Renal cortex interstitium (tissue), 11 donors: ENCODE data around the gene LRRN1. TPM values are rescaled to one million over a fixed set of nuclear protein-coding genes. Genes with fewer than 3 reads are reported as not detected.
"Not testable (repeated sequence)": the region's sequence is repeated elsewhere in the genome, so short reads cannot be mapped to it uniquely, and the experiment has no call there.

Experiments used
- DNase-seq, 11 donors: peaks; one replicate each; pipeline ENCODE4 v3.0.0-alpha.2; 2013; ENCODE audit warnings: low read depth in 9 of 11, low spot score in 4 of 11; ENCODE audit errors: extremely low read depth in 1 of 11
- polyA plus RNA-seq, 3 donors: library from polyadenylated mRNA; unstranded; fragments of 120-200 nt; gene quantifications; one replicate each; pipeline ENCODE4 v1.2.1, GENCODE V29; 2013; ENCODE audit not compliant: insufficient read length in 3 of 3

Gene LRRN1
- polyA plus RNA-seq, 3 donors: 19.2 to 23.3 (median 22.6) TPM

DNA sequence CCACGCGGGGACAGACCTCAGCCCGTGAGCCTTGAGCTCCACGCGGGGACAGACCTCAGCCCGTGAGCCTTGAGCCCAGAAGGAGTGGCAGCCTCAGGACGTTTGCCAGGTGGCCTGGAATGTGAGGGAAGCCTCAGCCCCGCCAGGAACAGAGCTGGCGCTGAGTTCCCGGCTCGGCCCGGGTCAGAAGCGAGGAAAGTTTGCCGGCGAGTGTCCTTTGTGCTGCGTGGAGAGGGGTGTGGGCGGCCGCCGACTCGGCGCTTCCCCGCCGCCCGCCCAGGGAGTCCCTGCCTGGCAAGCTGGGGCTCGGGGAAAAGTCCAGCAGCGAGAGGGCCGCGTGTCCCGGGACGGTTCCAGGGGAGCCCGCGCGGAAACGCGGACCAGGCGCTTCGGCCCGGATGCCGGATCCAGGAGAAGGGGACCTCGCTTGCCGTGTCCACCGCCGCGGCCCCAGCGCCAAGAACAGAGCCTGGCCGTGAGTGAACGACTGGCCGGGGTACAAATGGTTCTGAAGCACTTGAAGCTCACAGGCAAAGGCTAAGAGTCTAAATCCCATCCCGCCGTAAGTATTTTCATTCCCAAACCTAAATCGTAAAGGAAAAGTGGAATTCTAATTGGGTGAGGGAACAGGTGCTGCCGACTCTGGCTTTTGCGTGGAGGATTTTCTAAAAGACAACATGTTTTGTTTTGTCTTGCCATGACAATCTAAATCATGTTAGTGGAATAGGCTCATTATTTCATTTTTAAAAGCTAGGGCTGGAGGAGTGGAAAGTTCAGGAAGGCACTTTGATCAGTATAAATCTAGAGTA lies 1.7 kb downstream of the LRRN1 start:
- peak in 4 of 11 donors; percentile 2 to 25 (median 21) for DNase-seq

DNA sequence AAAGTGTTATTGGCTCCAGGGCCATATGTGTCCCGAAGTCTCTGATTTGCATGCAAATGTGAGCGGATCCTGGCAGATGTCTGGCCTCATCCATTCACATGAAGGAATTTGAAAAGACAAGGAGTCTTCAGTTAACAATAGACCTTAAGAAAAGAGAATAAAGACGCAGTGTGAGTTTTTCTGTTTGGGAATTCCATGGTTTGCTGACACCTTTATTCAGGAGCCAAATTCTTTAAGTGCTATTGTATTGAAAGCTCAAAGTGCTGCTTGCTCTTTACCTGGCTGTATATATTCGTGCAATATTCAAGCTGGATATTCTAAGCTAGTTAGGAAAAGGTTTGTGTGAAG lies 2.2 kb downstream of the LRRN1 start:
- DNase-seq: no peak

DNA sequence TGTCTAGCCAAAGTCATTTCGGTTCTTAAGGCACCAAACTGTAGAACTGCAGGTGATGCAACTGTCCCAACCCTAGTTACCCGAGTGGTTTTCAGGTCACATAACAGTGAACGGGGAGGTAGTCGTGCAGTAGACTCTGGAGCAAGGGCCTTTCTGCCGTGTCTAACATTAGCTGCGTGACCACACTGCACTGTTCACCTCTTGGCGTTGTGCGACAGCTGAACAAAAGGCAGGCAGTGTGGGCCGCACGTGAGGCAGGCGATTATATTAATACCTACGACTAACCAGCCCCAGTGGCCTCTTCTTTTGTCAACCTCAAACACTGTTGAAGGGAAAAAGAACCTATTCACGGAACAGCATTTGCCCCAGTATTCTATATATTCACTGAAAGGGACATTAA lies 2.8 kb downstream of the LRRN1 start:
- DNase-seq: peak in 2 of 11 donors; percentile 3 to 8

DNA sequence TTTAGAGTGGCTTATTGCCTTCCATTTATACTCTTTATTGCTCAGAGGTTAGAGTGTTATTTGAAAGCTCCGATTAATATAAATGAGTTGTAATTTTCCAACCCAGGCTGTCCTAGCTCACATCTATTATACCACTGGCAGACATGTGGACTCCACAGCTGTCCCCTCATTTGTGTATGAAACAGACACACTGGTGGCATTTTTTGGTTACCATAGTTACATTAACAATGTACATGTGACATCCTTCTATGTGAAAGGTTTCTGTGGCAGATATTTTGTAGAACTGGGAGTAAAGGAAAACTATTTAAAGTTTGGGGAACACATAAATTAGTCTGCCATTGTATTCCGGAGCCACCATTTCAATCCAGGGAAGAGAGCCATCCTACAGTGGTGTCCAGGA lies 5.3 kb downstream of the LRRN1 start:
- DNase-seq: no peak

DNA sequence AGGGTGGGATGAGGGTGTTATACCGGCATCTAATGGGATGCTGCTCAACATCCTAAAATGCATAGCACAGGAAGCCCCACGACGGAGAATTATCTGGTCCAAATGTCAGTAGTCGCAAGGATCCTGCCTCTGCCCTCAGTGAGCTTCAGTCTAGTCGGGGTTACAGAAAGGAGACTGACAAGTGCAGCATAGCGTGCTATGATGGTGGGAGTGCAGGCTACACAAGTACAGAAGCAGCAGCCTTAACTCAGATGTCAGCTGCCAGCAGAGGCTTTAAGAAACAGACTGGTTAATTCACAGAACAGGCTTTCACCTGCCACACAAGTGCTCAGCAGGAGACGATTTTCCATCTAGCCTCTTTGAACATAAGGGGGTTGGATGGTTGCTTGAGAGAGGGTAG lies 6.9 kb downstream of the LRRN1 start:
- DNase-seq: no peak

DNA sequence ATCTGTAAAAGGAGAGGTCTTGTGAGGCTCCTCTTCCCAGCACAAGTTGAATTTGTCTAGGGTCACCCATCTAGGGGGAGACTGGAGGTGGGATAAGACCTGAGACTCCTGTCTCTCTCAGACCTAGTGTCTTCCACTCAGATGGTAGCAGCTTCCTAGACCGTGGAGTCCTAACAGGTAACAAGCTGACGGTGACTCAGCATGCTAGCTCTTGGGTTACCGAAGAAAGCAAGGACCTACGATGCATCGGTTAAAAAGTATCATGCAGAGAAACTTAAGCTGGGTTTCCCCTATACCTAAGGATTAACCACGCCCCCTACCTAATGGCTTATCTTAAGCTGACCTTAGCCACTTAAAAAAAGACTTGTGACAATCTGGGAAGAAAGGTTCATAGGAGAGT lies 7.6 kb downstream of the LRRN1 start:
- no peak for DNase-seq

DNA sequence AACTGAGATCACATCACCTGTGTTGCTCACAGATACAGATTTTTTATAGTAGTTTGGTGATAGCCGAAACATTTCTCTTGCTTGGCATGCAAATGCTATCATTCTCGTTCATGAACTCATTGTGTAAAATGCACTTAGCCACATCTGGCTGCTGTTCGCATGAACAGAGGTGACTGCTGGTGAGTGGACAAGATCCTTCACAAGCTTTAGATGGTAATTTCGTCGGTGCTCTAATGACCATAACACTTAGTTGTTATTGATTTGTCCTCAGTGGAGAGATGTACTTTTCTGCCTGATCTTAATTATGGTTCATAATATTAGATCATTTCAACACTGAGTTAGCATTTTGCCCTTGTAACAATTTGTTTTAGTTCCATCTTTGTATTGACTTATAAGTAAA lies 13.8 kb downstream of the LRRN1 start:
- DNase-seq: no peak

DNA sequence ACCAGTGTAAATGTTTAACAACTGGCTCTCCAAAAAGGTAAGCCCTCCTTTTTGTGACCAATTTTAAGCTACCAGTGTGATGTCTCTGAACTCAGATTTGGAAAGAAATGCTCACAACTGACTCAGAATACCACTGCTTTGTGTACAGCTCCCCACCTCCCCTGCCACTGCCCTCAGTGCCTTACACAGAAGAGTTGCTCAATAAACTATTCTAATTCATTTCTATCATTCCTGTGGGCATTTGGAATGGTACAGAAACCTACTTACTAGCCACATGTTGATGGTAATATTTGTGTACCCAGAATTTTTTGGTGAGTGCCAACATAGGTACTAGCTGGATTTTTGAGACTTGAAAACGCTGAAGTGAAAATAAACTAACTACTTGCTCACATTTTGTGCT lies 16.0 kb downstream of the LRRN1 start:
- DNase-seq: no peak

DNA sequence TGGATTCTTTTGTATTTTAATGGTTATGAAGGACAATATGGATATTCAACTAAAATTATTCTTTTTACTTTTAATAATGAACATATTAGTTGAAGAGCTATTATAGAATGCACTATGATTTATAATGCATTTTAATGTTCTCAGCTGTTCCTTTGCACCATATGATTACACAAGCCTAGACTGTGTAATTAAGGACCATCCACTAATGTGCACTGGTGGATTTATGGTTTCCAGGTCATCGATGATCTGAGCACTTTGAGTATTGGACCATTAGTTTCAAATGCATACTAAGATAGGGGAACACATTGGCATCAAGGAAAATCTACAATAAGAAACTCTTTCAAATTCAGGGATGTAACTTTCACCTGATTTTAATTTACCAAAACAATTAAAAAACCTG lies 16.8 kb downstream of the LRRN1 start:
- DNase-seq: no peak

DNA sequence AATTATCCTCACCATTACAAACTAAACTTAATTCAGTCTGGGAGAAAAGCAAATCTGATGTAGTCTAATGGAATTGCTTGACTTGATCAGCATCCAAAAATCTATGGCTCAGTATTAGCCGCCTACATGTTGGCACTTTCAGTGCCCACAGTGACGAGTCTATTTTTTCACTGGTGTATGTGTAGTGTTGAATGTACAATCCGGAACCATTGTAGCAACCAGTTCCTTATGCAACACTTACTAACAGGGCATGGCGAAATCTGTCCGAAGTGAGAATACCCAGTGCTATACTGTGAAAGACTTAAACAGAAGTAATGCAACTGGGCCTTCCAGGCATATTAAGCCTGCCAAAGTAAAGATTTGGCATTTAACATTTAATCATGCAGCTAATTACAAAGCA lies 18.6 kb downstream of the LRRN1 start:
- no peak for DNase-seq

DNA sequence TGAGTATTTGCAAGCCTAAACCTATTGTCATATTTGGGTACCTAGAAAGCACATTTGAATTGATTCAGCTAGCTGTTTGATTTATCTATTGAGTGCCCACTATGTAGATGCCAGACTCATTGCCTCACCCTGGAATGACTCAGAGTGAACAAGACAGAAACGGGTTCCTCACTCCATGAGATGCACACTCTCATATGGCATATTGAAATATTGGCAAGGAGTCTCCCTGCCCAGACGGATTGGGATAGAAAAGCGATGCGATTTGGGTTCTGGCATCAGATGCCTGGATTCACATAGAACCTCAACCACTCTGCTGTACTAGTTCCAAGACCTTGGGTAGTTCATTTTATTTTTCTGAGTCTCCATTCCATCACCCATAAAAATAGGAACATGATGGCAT lies 22.5 kb downstream of the LRRN1 start:
- DNase-seq: no peak

DNA sequence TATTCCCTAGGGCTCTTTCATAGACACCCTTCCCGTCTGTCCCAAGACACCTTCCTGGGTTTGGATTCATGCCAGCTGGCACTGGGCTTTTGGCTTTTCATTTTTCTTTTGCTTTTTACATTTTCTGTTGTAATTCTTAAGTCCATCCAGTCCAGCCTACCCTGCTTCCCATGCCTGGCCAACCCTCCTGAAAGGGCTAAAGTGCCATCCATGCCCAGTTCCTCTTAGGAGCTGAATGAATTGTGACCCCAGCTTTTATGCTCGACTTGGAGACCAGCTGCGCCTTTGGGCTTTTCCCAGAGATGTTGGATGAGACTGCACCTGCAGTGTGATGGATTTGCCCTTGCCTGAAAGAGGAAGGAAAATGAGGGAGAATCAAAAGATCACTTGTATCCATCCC lies 25.8 kb downstream of the LRRN1 start:
- DNase-seq: no peak

DNA sequence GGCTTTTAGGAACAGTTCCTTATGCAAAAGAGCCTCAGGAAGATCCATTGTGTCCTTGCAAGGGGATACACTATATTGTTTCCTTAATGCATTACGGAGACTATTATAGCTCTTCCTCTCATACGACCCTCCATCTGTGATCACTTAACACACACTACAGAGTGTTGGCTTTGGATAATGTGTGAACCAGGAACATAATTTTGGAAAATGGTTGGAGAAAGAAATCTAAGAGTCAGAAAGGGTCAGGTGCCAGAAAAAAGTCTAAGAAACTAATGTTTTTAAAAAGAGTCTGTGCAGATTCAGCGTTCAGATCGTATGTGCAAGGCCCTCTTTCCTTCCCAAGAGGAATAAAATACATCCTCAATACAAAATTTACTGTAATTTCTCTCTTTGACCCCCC lies 27.3 kb downstream of the LRRN1 start:
- DNase-seq: no peak

DNA sequence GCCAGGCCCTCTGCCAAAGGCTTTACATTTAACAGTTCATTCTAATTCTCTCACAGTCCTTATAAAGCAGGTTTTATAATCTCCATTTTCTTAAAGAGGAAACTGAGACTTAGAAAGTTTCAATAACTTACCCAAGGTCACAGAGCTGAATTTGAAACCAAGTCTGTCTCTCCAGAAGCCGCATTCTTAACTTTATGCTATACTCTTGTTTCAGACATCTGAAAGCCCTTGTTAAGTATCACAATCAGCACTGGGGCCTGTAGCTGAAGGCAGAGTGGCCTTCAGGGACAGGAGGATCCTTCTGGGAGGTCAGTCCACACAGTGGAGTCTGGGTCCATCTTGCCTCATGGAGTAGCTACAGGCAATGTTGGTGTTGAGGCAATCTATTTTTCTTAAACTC lies 27.9 kb downstream of the LRRN1 start:
- DNase-seq: no peak

DNA sequence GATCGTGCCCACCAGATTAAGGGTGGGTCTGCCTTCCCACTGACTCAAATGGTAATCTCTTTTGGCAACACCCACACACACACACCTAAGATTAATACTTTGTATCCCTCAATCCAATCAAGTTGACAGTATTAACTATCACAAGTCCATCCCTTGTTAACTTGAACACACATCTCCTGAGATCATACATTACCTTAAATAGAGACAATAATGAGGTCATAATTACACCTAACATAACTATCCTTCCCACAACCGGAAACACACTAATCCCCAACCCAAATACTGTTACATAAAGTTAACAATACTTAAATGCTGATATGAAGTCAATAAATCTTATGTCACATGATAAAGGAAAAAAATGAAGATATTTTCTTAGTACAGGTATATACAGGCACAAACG lies 29.2 kb downstream of the LRRN1 start:
- not testable (repeated sequence) for DNase-seq

DNA sequence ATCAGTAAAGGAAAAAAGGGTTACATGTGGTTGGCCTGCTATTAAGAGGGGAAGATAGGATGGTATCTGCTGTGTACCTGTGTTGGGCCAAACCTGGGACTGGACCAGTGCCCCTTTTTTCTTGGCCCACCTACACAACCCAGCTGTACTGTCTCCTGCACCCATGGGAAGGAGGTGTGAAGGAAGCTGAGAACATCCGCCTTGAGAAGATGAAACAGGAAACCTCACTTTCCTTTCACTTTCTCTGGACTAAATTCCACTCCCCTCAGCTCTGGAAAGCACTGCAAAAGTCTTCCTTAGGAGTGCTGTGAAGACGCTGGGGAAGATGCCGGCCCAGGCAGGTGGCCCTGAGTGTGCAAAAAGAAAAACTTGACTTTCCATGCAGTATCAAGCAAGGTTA lies 37.6 kb downstream of the LRRN1 start:
- DNase-seq: no peak

DNA sequence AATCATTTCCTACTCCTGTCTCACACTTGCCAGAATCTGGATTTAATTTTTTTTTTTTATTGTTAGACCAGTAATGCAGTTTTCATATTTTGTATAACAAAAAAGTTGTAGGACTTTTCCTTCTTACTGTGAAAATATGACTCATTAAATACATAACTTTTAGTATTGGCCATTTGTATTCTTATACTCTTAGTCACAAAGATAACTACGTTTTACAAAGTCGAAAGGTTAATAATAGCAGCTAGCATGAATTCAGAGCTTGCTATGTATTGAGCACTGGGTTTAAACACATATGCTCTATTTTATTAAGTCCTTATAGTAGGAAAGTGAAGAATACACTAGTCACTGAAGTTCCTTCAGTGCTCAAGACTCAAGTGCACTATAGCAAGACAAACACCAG lies 43.1 kb downstream of the LRRN1 start:
- no peak for DNase-seq

DNA sequence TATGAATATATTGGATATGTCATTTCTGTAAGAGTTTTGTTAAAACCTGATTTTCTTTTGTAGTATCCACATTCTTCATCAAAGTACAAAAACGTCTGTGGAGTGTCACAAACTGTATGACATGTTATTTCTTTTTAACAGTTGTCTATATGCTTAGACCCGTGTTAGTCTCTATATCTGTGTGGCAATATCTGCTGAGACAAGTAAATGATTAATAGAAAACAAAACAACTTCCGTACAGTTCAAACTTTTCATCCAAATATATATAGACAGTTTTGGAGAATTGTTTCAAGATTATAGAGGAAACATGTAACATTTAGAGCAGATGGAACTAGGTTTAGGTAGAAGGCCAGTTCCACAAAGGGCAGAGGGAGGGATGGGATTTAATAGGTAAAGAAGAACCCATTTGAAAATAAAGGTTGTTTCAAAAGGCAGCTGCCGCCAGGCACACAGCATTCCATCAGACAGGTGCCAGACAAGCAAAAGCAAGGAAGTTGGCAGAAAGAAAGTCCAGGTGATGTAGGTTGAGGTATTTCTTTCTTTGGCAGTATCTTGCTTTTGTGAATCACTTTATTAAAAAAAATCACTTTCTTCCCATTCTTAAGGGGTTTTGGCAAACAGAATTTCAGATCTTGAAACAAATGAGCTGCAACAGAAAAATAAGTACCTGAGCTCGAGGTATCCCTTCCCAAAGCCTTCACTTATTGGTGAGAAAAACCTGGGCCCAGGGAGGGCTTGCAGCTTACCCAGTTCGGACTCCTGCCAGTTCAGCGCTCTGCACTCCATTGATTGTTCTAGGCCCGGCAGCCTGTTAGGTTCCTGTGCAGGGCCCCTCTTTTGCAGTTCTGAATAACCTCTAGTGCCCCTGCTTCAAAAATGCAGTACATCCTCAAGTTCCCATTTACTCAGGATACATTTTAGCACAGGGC lies 49.0 kb downstream of the LRRN1 start:
- DNase-seq: peak in 1 of 11 donors; percentile 1

DNA sequence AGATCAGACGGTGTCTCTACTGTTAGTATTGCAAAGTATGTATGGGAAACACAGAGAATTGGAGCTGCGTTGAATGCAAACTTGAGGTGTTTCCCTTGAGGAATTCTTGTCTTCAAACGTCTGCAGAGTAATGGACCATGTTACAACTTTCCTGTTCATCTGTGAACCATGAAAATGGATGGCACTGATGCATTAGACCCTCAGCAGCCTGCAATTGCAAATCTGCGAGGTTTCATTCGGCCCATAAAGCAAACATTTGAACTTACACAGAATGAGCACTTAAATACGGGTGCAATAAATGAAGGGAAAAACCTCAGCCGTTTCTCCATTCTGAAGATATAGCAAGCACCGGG lies 49.7 kb downstream of the LRRN1 start:
- DNase-seq: peak in 7 of 11 donors; percentile 23 to 65 (median 38)

DNA sequence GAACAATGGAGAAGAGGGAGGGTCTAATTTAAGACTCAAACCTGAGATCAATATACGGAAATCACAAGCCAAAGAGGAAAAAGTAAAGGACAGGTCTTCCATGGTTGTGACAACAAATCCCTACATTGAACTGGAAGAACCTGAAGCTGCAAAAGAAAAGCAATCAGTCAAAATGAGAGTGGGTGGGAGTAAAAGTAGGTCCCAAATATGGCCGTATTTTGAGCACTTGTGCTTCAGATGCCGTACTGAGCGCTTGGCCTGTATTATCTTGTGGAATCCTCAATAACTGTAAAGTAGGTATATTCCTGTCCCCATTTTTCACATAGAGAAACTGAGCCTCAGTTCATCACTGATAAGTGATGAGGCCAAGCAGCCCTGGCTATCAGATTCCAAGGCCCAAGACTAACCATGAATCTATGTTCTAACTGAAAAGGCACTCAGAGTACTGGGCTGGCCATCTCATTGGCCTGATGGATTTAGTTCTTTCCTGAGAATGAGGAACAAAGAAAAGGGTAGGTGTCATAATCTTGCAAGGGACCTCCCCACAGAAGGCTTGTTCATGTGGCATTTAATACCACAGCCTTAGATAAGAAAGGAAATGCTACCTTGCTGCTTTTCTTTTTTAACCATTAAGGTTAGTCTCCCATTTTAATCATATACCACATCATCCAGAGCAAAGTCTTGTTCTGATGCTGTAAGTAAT lies 52.5 kb downstream of the LRRN1 start:
- no peak for DNase-seq
